GM23338 (cell line): ENCODE results near the gene FMN1. TPM values are rescaled to one million over a fixed set of nuclear protein-coding genes. Genes with fewer than 3 reads are reported as not detected.

Experiments
- ATAC-seq: fragments of 200-7000 bp; cut with Tn5 transposase; 3 replicates; pipeline ENCODE4 v1.9.1; 2020
- DNase-seq: peaks from one replicate; pipeline ENCODE4 v3.0.0-alpha.2; 2015; ENCODE audit warnings: low spot score
- H2AFZ ChIP-seq: fragments of 200-600 bp; sonication (generic); 2 replicates; pipeline ENCODE4 v1.8.0; 2016; ENCODE audit warnings: antibody characterized with exemption, mild to moderate bottlenecking, moderate library complexity
- H3F3A ChIP-seq: fragments of 200-600 bp; sonication (generic); replicated peaks from 2 replicates; pipeline ENCODE4 v1.8.0; 2017; ENCODE audit warnings: antibody characterized with exemption, mixed run types, low read depth
- H3K27ac ChIP-seq: fragments of 200-600 bp; sonication (generic); 2 replicates; pipeline ENCODE4 v1.6.1; 2016; ENCODE audit warnings: low read depth
- H3K27me3 ChIP-seq: fragments of 200-600 bp; sonication (generic); 2 replicates; pipeline ENCODE4 v1.8.0; 2016; ENCODE audit warnings: mild to moderate bottlenecking, mixed run types, moderate library complexity; ENCODE audit not compliant: insufficient read depth
- H3K36me3 ChIP-seq: fragments of 200-600 bp; sonication (generic); 2 replicates; pipeline ENCODE4 v1.8.0; 2016; ENCODE audit warnings: mild to moderate bottlenecking; ENCODE audit not compliant: insufficient read depth
- H3K4me1 ChIP-seq: fragments of 200-600 bp; sonication (generic); 2 replicates; pipeline ENCODE4 v1.8.0; 2016; ENCODE audit warnings: mild to moderate bottlenecking, moderate library complexity; ENCODE audit not compliant: insufficient read depth
- H3K4me2 ChIP-seq: fragments of 200-600 bp; sonication (generic); 2 replicates; pipeline ENCODE4 v1.7.1; 2017; ENCODE audit warnings: mixed run types
- H3K4me3 ChIP-seq: fragments of 200-600 bp; sonication (generic); 2 replicates; pipeline ENCODE4 v1.6.1; 2016; ENCODE audit warnings: mixed run types
- H3K79me2 ChIP-seq: fragments of 200-600 bp; sonication (generic); replicated peaks from 2 replicates; pipeline ENCODE4 v1.8.0; 2017; ENCODE audit warnings: mild to moderate bottlenecking; ENCODE audit not compliant: insufficient read depth
- H3K9me2 ChIP-seq: fragments of 200-600 bp; sonication (generic); 2 replicates; pipeline ENCODE4 v1.8.0; 2017; ENCODE audit not compliant: insufficient read depth
- H4K20me1 ChIP-seq: fragments of 200-600 bp; sonication (generic); replicated peaks from 2 replicates; pipeline ENCODE4 v1.8.0; 2017; ENCODE audit warnings: mild to moderate bottlenecking; ENCODE audit not compliant: insufficient read depth
- H3K27ac Mint-ChIP-seq: 2 replicates; pipeline ENCODE4 v1.8.0; 2020; ENCODE audit warnings: inconsistent platforms, mild to moderate bottlenecking, moderate library complexity, mixed read lengths
- H3K27me3 Mint-ChIP-seq: 3 replicates; pipeline ENCODE4 v1.8.0; 2022; ENCODE audit warnings: low read depth, mild to moderate bottlenecking, moderate library complexity, mixed read lengths, inconsistent platforms; ENCODE audit not compliant: insufficient read depth, poor library complexity
- H3K36me3 Mint-ChIP-seq: 3 replicates; pipeline ENCODE4 v1.8.0; 2021; ENCODE audit warnings: low read depth, mild to moderate bottlenecking, inconsistent platforms, moderate library complexity, mixed read lengths
- H3K4me1 Mint-ChIP-seq: 3 replicates; pipeline ENCODE4 v1.8.0; 2020; ENCODE audit warnings: mild to moderate bottlenecking, inconsistent platforms, mixed read lengths
- H3K4me3 Mint-ChIP-seq: 3 replicates; pipeline ENCODE4 v1.8.0; 2021; ENCODE audit warnings: moderate library complexity, mild to moderate bottlenecking, inconsistent platforms, mixed read lengths
- H3K9me3 Mint-ChIP-seq: 3 replicates; pipeline ENCODE4 v1.8.0; 2020; ENCODE audit warnings: moderate library complexity, mild to moderate bottlenecking, inconsistent platforms, mixed read lengths
- CTCF ChIP-seq, 2 experiments: fragments of 200-600 bp in 1 of 2; sonication (generic) in 1 of 2; conservative IDR thresholded peaks; 2 replicates each; pipeline versions ENCODE4 v1.5.1 to v1.6.1; 2016 to 2017; ENCODE audit warnings: antibody characterized with exemption in 2 of 2, low read depth in 2 of 2, mild to moderate bottlenecking in 2 of 2, moderate library complexity in 1 of 2
- EZH2 ChIP-seq: fragments of 200-600 bp; sonication (generic); IDR thresholded peaks from one replicate; pipeline ENCODE4 v1.8.0; 2017; ENCODE audit warnings: antibody characterized with exemption, mild to moderate bottlenecking, low read depth; ENCODE audit not compliant: unreplicated experiment
- JUNB ChIP-seq: IDR thresholded peaks from one replicate; pipeline ENCODE4 v1.6.1; 2016; ENCODE audit warnings: antibody characterized with exemption; ENCODE audit not compliant: unreplicated experiment
- REST ChIP-seq: IDR thresholded peaks from one replicate; pipeline ENCODE4 v1.6.1; 2018; ENCODE audit warnings: antibody characterized with exemption; ENCODE audit not compliant: unreplicated experiment
- polyA plus RNA-seq: library from polyadenylated mRNA; unstranded; fragments of >200 nt; fragmentation: Nextera tagmentation; extraction: Ambion mirVana; gene quantifications from 2 replicates; pipeline ENCODE4 v1.2.1, GENCODE V29; 2016
- total RNA-seq: library from RNA; depleted of rRNA; stranded (reverse); fragments of >200 nt; shearing (Covaris generic); gene quantifications from 2 replicates; pipeline ENCODE4 v1.2.3, GENCODE V29; 2014

The FMN1 gene
- total and polyA plus RNA-seq, 2 experiments from 2014 or later, result 1.2 to 1.6 TPM

- TF ChIP-seq CTCF (conservative IDR thresholded peaks at IDR 0.05; ENCODE audit: low read depth in 2 of 2), result no peak
- TF ChIP-seq REST, result no peak
- no peak for TF ChIP-seq EZH2
Observed at GRCh38 chr15:32747921-32748342, 446.6 kb downstream of the FMN1 start (continued).

GRCh38 chr15:32746116-32746857 lies 448.2 kb downstream of the FMN1 start:
- no peak overlapping the region for H3K27ac Mint-ChIP-seq
- no peaks in the 10 kb centered on the region for H3K27me3 ChIP-seq
- no peaks in the 10 kb centered on the region for H3K36me3 ChIP-seq
- H3K4me1 ChIP-seq, result peaks cover 3% of the 10 kb centered on the region; the same call in 1 of the 2 replicates
- no peaks in the 10 kb centered on the region for H3F3A ChIP-seq
- TF ChIP-seq REST, result no peak
- no peak for TF ChIP-seq CTCF (conservative IDR thresholded peaks at IDR 0.05; ENCODE audit: low read depth in 2 of 2)
- no peak for TF ChIP-seq JUNB
- no peak overlapping the region for H3K4me2 ChIP-seq
- no peak overlapping the region for H2AFZ ChIP-seq
- peaks cover 15% of the 10 kb centered on the region; the same call in 2 of the 3 replicates for H3K4me1 Mint-ChIP-seq
- DNase-seq (no peak), ATAC-seq (no peak)
- peaks cover 2% of the 10 kb centered on the region; the same call in 2 of the 3 replicates for H3K9me3 Mint-ChIP-seq
- H3K27ac ChIP-seq, result no peak overlapping the region
- H3K9me2 ChIP-seq, result no peaks in the 10 kb centered on the region
- H3K36me3 Mint-ChIP-seq, result no peaks in the 10 kb centered on the region
- H3K4me3 Mint-ChIP-seq, result no peak overlapping the region
- H4K20me1 ChIP-seq, result no peaks in the 10 kb centered on the region
- H3K4me3 ChIP-seq, result no peak overlapping the region
- peaks cover 2% of the 10 kb centered on the region for H3K27me3 Mint-ChIP-seq
- no peaks in the 10 kb centered on the region for H3K79me2 ChIP-seq
